SH-SY5Y (cell line): Measurements from ENCODE around the gene EXOC6B.

Experiments used
- GATA2 ChIP-seq: IDR thresholded peaks from 2 replicates; pipeline ENCODE4 v1.6.1; 2011; ENCODE audit warnings: mild to moderate bottlenecking, low read depth, low read length
- GATA3 ChIP-seq: IDR thresholded peaks from 2 replicates; pipeline ENCODE4 v1.6.1; 2011; ENCODE audit warnings: low read depth, mild to moderate bottlenecking, low read length, moderate library complexity

Gene EXOC6B

DNA sequence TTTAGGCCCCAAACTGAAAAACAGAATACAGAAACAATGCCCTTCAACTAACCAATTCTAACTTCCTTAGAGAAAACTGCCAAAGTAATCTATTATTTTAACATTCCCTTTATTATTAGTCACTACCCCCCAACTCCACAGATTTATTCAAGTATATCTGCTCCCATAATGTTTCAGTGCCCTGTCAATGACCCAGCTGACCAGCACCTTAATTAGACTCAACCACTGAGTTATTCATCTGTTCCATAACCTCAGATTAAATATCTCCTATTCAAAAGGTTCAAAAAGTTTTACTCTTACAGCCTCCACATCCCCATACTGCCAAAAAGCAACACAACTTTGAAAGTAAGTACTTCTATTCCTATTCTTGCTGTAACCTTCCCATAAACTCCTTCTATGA lies 202.4 kb downstream of the EXOC6B start:
- TF ChIP-seq GATA3, result no peak
- no peak for TF ChIP-seq GATA2

DNA sequence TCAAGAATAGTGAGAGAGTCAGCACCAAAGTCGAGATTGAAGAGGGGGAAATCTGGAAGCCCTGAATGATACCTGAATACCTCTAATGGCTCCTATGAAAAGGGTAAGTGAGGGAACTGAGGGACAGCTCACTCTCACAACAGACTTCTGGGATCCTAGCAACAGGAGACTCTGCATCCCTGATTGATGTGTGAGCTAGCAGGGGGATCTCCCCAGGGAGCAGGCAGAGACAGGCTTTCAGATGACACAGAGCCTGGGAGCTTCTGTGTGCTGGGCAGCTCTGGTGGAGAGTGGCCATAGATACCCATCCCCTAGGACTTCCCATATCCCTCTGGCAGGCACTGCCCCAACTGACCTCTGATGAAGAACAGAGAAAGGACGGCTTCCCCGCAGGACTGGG lies 206.2 kb downstream of the EXOC6B start:
- TF ChIP-seq GATA2 (no peak), GATA3 (no peak)

DNA sequence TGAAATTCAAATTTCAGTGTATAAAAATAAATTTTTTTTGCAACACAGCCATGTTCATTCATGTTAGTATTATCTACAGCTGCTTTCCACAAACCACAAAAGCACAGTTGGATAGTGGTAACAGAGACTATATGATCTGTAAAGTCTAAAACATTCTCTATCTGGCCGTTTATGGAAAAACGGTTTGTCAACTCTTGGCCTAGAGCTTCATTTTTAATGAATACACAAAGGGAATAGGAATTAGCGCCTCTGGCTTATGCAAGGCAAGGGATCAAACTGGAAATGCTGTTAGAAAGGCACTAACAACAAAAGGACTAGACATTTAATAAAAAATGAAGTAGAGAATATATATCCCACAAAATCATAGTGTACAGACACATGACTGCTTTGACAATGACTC lies 211.9 kb downstream of the EXOC6B start:
- no peak for TF ChIP-seq GATA2
- TF ChIP-seq GATA3, result no peak

DNA sequence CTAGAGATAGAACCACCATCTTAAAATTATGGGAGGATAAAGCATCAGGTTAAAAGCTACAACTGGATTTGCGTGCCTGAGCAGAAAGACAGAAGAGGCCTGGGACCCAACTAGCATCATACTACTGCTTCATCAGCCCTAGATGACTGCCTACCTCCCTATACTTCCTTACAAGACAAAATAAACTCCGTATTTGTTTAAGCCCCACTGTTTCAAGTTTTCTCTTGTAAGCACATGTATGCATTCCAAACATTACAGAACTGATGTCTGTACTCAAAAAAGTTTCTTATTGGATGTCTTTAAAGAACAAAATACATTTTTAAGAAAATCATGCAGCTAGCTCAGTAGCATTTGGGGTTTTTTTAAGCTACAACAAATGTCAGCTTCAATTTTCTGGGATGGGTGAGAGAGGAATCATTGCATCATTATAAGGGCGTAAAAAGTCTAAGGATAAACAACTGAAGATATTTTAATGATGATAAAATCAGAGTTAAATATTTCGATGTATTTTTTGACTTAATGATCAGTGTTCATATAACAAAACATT lies 213.1 kb downstream of the EXOC6B start:
- no peak for TF ChIP-seq GATA3
- no peak for TF ChIP-seq GATA2

DNA sequence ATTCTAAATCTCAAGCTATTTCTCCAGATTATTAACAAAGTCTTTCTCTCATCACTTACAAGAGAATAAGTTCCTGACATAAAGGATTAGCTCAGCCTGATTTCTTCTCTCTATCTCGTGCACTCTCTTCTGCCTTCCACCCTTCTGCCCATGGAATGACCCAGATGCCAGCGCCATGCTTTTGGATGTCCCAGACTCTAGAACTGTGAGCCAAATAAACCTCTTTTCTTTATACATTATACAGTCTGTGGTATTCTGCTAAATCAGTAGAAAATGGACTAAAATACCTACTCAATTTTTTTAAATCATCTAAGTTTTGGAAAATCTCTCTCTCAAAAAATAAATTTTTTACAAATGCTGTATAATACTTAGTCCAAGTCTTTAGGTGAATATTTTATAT lies 218.6 kb downstream of the EXOC6B start:
- no peak for TF ChIP-seq GATA3
- no peak for TF ChIP-seq GATA2

DNA sequence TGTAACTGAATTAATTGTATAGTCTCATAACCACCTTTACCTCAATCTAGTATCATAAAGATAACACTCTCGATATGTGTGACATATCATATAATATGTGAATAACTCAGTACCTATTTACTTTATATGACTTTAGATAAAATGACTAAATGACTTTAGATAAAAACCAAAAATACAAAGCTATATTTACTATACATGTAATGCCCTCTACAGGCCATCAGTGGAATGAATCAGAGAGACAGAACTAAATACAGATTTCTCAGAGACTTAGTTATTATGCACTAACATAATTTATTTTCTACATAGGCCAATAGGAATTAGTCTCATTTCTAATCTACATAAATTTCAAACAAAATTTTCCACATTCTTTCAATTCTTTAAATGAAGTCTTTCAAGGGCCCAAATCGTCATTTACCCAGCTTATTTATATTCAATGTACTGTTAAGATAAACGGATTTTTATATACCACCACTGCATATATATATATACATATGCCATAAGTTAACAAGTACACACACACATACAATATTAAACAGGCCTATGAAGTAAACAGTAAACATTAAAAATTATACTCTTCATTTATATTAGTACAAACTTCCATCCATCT lies 219.9 kb downstream of the EXOC6B start:
- no peak for TF ChIP-seq GATA3
- no peak for TF ChIP-seq GATA2

DNA sequence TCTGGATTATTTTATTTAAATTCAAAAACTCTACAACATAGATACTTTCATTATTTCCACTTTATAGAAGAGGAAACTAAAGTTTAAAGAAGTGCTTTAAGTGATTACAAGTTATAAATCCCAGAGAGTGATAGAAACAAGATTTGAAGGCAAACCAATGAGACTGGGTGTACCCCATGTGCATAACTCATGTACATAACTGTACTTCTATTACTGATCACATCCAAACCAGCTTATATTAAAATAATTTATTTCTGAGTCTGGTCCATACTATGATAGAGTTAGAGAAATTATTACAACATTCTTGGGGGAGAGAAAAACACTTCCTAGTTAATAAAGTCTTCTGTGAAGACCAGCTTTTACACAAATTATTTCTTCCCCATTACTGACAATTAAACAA lies 221.4 kb downstream of the EXOC6B start:
- TF ChIP-seq GATA2 (no peak), GATA3 (no peak)

DNA sequence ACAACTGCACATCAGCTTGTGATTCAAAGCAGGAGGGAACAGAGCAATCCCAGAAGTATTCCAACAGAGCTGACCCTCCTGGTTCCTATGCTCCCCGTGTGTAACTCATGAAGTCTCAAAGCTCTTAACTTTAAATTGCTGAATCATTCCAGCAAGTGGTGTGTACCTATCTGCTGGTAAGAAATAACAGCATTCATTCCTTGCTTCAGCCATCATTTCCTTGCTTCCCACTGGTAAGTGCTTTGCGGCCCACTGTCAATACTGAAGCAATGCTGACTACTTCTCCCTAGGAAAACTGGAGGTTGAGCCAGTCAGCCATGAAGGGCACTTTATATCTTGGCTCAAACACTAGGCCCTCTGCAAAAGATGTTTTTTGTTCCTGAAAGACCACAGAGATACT lies 222.4 kb downstream of the EXOC6B start:
- TF ChIP-seq GATA3, result no peak
- no peak for TF ChIP-seq GATA2

DNA sequence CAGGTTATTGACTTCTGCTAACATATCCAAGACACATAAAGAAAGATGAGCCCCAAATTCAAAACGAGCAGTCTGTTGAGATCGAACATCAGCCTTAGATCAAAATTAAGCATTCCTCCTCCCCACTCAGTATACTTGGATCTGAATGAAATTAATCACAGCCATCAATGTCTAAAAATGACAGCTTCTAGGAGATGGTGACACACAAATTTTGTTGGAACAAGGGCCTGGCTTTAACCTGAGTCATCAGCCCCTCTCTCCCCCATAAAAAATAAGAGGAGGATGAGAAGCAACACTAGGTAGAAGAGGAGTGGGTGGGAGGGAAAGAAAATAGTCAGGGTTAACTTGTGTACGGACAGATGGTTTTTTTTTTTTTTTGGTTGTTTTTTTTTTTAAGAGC lies 223.1 kb downstream of the EXOC6B start:
- no peak for TF ChIP-seq GATA3
- no peak for TF ChIP-seq GATA2

DNA sequence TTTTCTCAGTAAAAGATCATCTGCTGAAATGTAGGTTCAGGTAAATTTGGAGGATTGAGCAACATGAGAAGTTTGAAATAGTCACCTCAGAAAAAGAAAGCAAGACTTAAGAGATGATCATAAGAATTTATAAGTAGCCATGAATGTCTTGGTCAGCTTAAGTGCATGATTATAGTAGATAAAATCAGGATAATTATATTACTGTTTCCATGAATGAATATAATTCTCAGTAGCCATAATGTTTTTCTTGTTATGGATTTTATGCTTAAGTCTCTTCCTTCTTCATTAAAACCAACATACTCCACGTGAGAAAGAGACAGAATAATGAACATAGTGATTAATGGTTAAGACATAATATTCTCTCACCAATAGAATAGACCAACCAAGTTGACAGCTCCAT lies 223.7 kb downstream of the EXOC6B start:
- no peak for TF ChIP-seq GATA3
- TF ChIP-seq GATA2, result no peak

DNA sequence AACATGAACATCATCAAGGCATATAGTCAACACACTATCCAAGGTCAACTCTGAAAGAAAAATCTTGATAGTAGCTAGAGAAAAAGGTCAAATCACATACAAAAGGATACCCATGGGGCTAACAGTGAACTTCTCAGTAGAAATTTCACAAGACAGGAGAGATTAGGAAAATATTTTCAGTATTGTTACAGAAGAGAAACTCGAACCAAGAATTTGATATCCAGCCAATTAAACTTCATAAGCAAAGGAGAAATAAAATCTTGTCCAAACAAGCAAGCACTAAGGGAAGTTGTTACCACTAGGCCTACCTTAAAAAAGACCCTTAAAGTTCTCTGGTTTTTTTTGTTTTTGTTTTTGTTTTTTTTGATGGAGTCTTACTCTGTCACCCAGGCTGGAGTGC lies 242.5 kb downstream of the EXOC6B start:
- TF ChIP-seq GATA3 (no peak), GATA2 (no peak)

DNA sequence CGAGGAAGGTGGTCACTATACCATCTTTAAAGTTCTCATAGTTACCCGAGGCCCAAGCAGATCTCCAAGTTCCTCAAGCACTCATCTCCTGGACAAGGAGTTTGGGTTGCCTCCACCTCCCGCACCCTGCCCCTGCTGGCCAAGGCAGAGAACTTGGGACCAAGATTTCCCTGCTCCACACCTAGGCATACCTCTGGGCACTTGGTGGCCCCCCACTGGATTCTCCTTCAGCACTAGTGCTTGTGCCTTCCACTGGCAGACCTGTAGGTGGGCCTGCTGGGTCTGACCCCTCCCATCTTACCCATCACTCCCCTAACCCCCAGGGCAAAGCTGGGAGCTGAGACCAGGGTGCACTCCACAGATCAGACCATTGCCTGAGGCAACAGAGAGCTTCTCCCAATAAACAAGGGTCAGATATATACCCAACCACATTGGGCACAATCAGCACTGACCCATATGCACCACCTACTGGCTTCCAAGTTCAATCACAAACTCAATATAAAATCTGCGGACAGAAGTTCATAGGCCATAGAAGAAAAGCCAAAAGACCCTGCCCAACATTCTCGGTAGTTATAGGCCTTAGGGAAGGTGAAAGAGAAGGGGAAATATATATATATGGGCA lies 244.2 kb downstream of the EXOC6B start:
- TF ChIP-seq GATA3 (no peak), GATA2 (no peak)

DNA sequence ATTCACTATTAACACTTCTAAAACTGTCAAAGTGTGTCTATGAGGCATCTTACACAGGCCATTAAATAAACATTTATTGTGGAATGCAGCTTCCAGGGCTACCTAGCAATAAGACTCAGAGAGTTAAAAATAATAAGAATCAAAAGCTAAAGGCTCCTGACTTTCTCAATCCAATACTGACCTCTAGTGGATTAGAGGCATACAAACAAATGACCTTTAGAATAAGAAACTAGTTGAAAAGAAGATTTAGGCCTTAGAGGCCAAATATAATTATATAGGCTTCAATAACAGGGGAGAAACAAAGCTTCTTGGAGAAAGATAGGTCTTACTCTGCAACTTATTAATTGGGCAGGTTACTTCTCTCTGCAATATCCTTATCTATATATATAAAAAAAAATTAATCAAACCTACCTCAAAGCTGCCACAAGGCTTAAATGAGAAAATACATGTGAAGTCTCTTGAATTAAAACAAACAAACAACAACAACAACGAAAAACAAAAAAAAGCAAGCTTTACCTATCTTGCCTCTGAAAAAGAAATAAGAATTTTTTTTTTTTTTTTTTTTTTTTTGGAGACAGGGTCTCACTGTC lies 246.1 kb downstream of the EXOC6B start:
- no peak for TF ChIP-seq GATA2
- TF ChIP-seq GATA3, result no peak

DNA sequence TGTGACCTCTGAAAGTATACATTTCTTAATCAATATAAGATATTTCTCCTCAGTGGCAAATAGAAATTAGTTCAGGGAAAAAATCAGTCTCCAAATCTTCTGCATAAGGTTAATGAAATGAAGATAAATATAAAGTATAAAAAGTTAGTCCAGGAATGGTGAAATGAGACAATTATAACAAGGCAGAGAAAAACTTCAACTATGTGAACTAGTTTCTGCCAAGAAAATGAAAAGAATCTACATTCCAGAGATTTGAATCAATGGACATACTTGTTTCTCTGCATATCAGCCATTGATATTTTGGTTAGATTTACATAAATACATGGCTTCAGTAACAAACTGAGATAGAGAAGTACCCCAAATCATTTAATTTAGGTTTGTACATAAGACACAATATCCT lies 249.0 kb downstream of the EXOC6B start:
- TF ChIP-seq GATA2, result no peak
- no peak for TF ChIP-seq GATA3

DNA sequence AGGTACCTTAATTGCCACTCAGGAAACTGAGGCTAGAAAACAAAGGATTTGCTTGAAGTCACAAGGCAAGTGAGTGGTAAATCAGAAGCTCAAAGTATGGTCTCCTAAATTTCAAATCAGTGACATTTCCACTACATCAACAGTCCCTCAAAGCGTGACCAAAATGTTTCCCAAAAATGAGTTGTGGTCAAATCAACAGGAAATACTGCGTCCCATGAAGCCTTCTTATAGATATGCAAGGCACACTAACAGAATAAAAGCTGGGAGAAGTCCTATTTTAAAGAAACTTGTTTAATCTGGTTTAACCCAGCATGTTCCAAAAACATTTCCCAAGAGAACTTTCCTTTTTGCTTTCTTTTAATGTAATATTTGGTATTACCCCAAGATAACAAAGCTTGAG lies 249.4 kb downstream of the EXOC6B start:
- TF ChIP-seq GATA3, result no peak
- TF ChIP-seq GATA2, result no peak
